IMR-90 (cell line): ENCODE data around the gene ZNF280B. TPM values are rescaled to one million over a fixed set of nuclear protein-coding genes. Genes with fewer than 3 reads are reported as not detected.
A peak's percentile ranks its signal among the peaks of the same experiment; 100 is the strongest.

ENCODE experiments used
- ATAC-seq: fragments of 200-7000 bp; cut with Tn5 transposase; 2 replicates; pipeline ENCODE4 v1.9.1; 2020; ENCODE audit warnings: low read depth, mild to moderate bottlenecking, moderate library complexity
- BruUV-seq: library from RNA; stranded (reverse); fragments of 400-500 nt; replicated peaks from 2 replicates; lab custom pipeline; 2021; lab: Mats Ljungman, UMichigan
- CTCF ChIA-PET: fragments of 300-600 bp; formaldehyde crosslinking; extraction: SDS; loops from one replicate; lab custom pipeline; 2021; ENCODE audit warnings: antibody characterized with exemption; lab: Yijun Ruan, JAX
- POLR2A ChIA-PET: fragments of 300-600 bp; sonication (Branson Sonifier 250); formaldehyde crosslinking; loops from one replicate; lab custom pipeline; 2022; ENCODE audit warnings: antibody characterized with exemption; ENCODE audit not compliant: unreplicated experiment; lab: Charles Lee
- DNase-seq: peaks from one replicate; pipeline ENCODE4 v3.0.0; 2013
- H2AFZ ChIP-seq: replicated peaks from 2 replicates; pipeline ENCODE3; 2013; ENCODE audit warnings: low read length, mild to moderate bottlenecking; ENCODE audit not compliant: poor library complexity
- H2AK5ac ChIP-seq: 2 replicates; pipeline ENCODE4 v1.6.1; 2013; ENCODE audit warnings: low read depth, low read length, inconsistent platforms
- H2AK9ac ChIP-seq: replicated peaks from 2 replicates; pipeline ENCODE3; 2013; ENCODE audit warnings: mild to moderate bottlenecking, low read depth, low read length, moderate library complexity; ENCODE audit not compliant: poor library complexity
- H2BK120ac ChIP-seq: 2 replicates; pipeline ENCODE4 v1.6.1; 2013; ENCODE audit warnings: low read depth, low read length, inconsistent platforms
- H2BK15ac ChIP-seq: 3 replicates; pipeline ENCODE4 v1.6.1; 2013; ENCODE audit warnings: low read depth, low read length, inconsistent platforms
- H2BK20ac ChIP-seq: 2 replicates; pipeline ENCODE4 v1.6.1; 2013; ENCODE audit warnings: low read depth, mild to moderate bottlenecking, inconsistent platforms, low read length, moderate library complexity
- H2BK5ac ChIP-seq: 2 replicates; pipeline ENCODE4 v1.6.1; 2013; ENCODE audit warnings: mild to moderate bottlenecking, low read depth, low read length, inconsistent platforms; ENCODE audit not compliant: poor library complexity, severe bottlenecking
- H3K14ac ChIP-seq: replicated peaks from 2 replicates; pipeline ENCODE4 v1.6.1; 2013; ENCODE audit warnings: low read depth, low read length, inconsistent platforms
- H3K18ac ChIP-seq: 2 replicates; pipeline ENCODE4 v1.6.1; 2013; ENCODE audit warnings: low read depth, low read length, control low read depth
- H3K23ac ChIP-seq: 2 replicates; pipeline ENCODE4 v1.6.1; 2013; ENCODE audit warnings: low read depth, low read length, inconsistent platforms
- H3K27ac ChIP-seq: 2 replicates; pipeline ENCODE4 v1.5.1; 2013; ENCODE audit warnings: mild to moderate bottlenecking, control low read depth, low read length; ENCODE audit not compliant: insufficient read depth
- H3K27me3 ChIP-seq: 2 replicates; pipeline ENCODE4 v1.6.1; 2013; ENCODE audit warnings: low read length; ENCODE audit not compliant: control insufficient read depth, insufficient read depth
- H3K36me3 ChIP-seq: 2 replicates; pipeline ENCODE4 v1.6.1; 2013; ENCODE audit warnings: low read length, mixed read lengths; ENCODE audit not compliant: control insufficient read depth, insufficient read depth
- H3K4ac ChIP-seq: 2 replicates; pipeline ENCODE4 v1.6.1; 2013; ENCODE audit warnings: low read depth, low read length, inconsistent platforms
- H3K4me1 ChIP-seq: 2 replicates; pipeline ENCODE4 v1.6.1; 2013; ENCODE audit warnings: low read length, mixed read lengths; ENCODE audit not compliant: control insufficient read depth, insufficient read depth
- H3K4me2 ChIP-seq: 2 replicates; pipeline ENCODE4 v1.6.1; 2013; ENCODE audit warnings: low read depth, mild to moderate bottlenecking, control low read depth, low read length, moderate library complexity
- H3K4me3 ChIP-seq: 2 replicates; pipeline ENCODE4 v1.5.1; 2013; ENCODE audit warnings: low read depth, mild to moderate bottlenecking, control low read depth, low read length, moderate library complexity; ENCODE audit not compliant: insufficient read depth
- H3K56ac ChIP-seq: 2 replicates; pipeline ENCODE4 v1.6.1; 2013; ENCODE audit warnings: low read length, inconsistent platforms; ENCODE audit not compliant: insufficient read depth; ENCODE audit errors: extremely low read depth
- H3K79me1 ChIP-seq, 2 experiments: 2 replicates each; pipeline ENCODE4 v1.6.1; 2013; ENCODE audit warnings: low read length in 2 of 2, inconsistent platforms in 1 of 2, low read depth in 1 of 2
- H3K9ac ChIP-seq: 2 replicates; pipeline ENCODE4 v1.6.1; 2013; ENCODE audit warnings: low read depth, low read length, control low read depth
- H3K9me1 ChIP-seq: 2 replicates; pipeline ENCODE4 v1.6.1; 2013; ENCODE audit warnings: low read length, inconsistent platforms; ENCODE audit not compliant: insufficient read depth
- H3K9me3 ChIP-seq: 2 replicates; pipeline ENCODE4 v1.6.1; 2013; ENCODE audit warnings: low read length; ENCODE audit not compliant: control insufficient read depth, insufficient read depth
- H4K20me1 ChIP-seq: 2 replicates; pipeline ENCODE4 v1.6.1; 2013; ENCODE audit warnings: low read length, inconsistent platforms; ENCODE audit not compliant: insufficient read depth
- H4K5ac ChIP-seq: 2 replicates; pipeline ENCODE4 v1.6.1; 2013; ENCODE audit warnings: mild to moderate bottlenecking, low read depth, low read length, control low read depth
- H4K8ac ChIP-seq, 2 experiments: 2 replicates each; pipeline ENCODE4 v1.6.1; 2013; ENCODE audit warnings: low read depth in 2 of 2, low read length in 2 of 2, control low read depth in 1 of 2, inconsistent platforms in 1 of 2
- H4K91ac ChIP-seq: 2 replicates; pipeline ENCODE4 v1.6.1; 2013; ENCODE audit warnings: low read depth, low read length, inconsistent platforms; ENCODE audit not compliant: insufficient read depth
- BHLHE40 ChIP-seq: fragments of 150-350 bp; IDR thresholded peaks from 2 replicates; pipeline ENCODE4 v1.6.1; 2016; ENCODE audit warnings: mild to moderate bottlenecking, low read depth, low read length
- CEBPB ChIP-seq: IDR thresholded peaks from 2 replicates; pipeline ENCODE4 v1.6.1; 2012; ENCODE audit warnings: low read depth, low read length, improper control_type of control experiment
- CHD1 ChIP-seq: IDR thresholded peaks from 2 replicates; pipeline ENCODE4 v1.6.1; 2012; ENCODE audit warnings: low read depth, low read length, improper control_type of control experiment
- CTCF ChIP-seq: conservative IDR thresholded peaks from 2 replicates; pipeline ENCODE4 v1.5.1; 2012; ENCODE audit warnings: mild to moderate bottlenecking, low read depth, low read length, improper control_type of control experiment
- ELK1 ChIP-seq: fragments of 150-350 bp; IDR thresholded peaks from 2 replicates; pipeline ENCODE4 v1.6.1; 2016; ENCODE audit warnings: low read depth, mild to moderate bottlenecking, low read length, moderate library complexity, borderline replicate concordance
- FOS ChIP-seq: fragments of 150-350 bp; IDR thresholded peaks from 2 replicates; pipeline ENCODE4 v1.6.1; 2016; ENCODE audit warnings: low read depth, low read length
- MAFK ChIP-seq: IDR thresholded peaks from 2 replicates; pipeline ENCODE4 v1.6.1; 2012; ENCODE audit warnings: low read depth, low read length, improper control_type of control experiment
- MAZ ChIP-seq: IDR thresholded peaks from 2 replicates; pipeline ENCODE4 v1.6.1; 2012; ENCODE audit warnings: low read depth, mild to moderate bottlenecking, low read length, improper control_type of control experiment, moderate library complexity, borderline replicate concordance
- MXI1 ChIP-seq: IDR thresholded peaks from 2 replicates; pipeline ENCODE4 v1.6.1; 2012; ENCODE audit warnings: low read depth, mild to moderate bottlenecking, low read length, moderate library complexity, borderline replicate concordance
- NFE2L2 ChIP-seq: fragments of 150-350 bp; IDR thresholded peaks from 2 replicates; pipeline ENCODE4 v1.6.1; 2016; ENCODE audit warnings: low read depth, mild to moderate bottlenecking, low read length
- POLR2A ChIP-seq: IDR thresholded peaks from 2 replicates; pipeline ENCODE4 v1.6.1; 2012; ENCODE audit warnings: mild to moderate bottlenecking, low read depth, low read length
- RAD21 ChIP-seq: IDR thresholded peaks from 2 replicates; pipeline ENCODE4 v1.6.1; 2012; ENCODE audit warnings: low read length, improper control_type of control experiment
- RCOR1 ChIP-seq: IDR thresholded peaks from 2 replicates; pipeline ENCODE4 v1.6.1; 2012; ENCODE audit warnings: mild to moderate bottlenecking, low read length, improper control_type of control experiment; ENCODE audit not compliant: insufficient replicate concordance
- RFX5 ChIP-seq: IDR thresholded peaks from 2 replicates; pipeline ENCODE4 v1.8.0; 2012; ENCODE audit warnings: low read depth, mild to moderate bottlenecking, low read length, moderate library complexity
- SMC3 ChIP-seq: fragments of 150-350 bp; IDR thresholded peaks from 2 replicates; pipeline ENCODE4 v1.6.1; 2016; ENCODE audit warnings: low read depth, mild to moderate bottlenecking, antibody characterized with exemption, low read length, moderate library complexity
- USF2 ChIP-seq: fragments of 150-350 bp; IDR thresholded peaks from 2 replicates; pipeline ENCODE4 v1.6.1; 2017; ENCODE audit warnings: mild to moderate bottlenecking, antibody characterized with exemption, low read length, low read depth
- WGBS, 2 experiments: methylation state at CpG; one replicate each; pipeline versions ENCODE4 v1.1.5 to v1.1.7; 2013; ENCODE audit warnings: missing lambda C conversion rate in 2 of 2; ENCODE audit not compliant: insufficient read length in 1 of 2; ENCODE audit errors: extremely low coverage in 2 of 2; 5-methylcytosine and 5-hydroxymethylcytosine counted together
- dilution Hi-C: fragments of 300-500 bp; cut with HindIII; formaldehyde crosslinking; loops from one replicate; pipeline ENCODE4 v1.14.3; 2018; ENCODE audit warnings: low sequenced_read_pairs; ENCODE audit not compliant: unreplicated experiment
- in situ Hi-C: fragments of 300-500 bp; cut with MboI; formaldehyde crosslinking; loops from 3 replicates; pipeline ENCODE4 v1.14.3; 2019; ENCODE audit warnings: low sequenced_read_pairs, inconsistent platforms, mixed read lengths
- intact Hi-C: fragments of 100-400 bp; cut with micrococcal nuclease; formaldehyde crosslinking; loops from 2 replicates; pipeline ENCODE4 v1.10.0; 2022
- polyA plus RNA-seq, 3 experiments: library from polyadenylated mRNA; depleted of rRNA; stranded (reverse); fragments of >200 nt; gene quantifications; 2 replicates each; pipeline ENCODE4 v1.2.3, GENCODE V29; 2012; ENCODE audit warnings: low replicate concordance in 1 of 3
- total RNA-seq: library from RNA; depleted of rRNA; stranded (reverse); fragments of >200 nt; gene quantifications from 2 replicates; pipeline ENCODE4 v1.2.3, GENCODE V29; 2012

Gene ZNF280B
- total and polyA plus RNA-seq, 2 of the 4 experiments (the other 2 are of a cell fraction): 0.65 to 1.4 TPM

- Histone ChIP-seq H3K27ac (no peak overlapping the region), H3K4ac (no peak overlapping the region), H4K91ac (no peak overlapping the region), H3K56ac (no peak overlapping the region), H3K9me3 (no peaks in the 10 kb centered on the region), H3K79me1 (no peaks in the 10 kb centered on the region), H2AK9ac (no peak overlapping the region), H4K8ac (no peak overlapping the region), H3K23ac (no peak overlapping the region), H3K18ac (no peak overlapping the region), H2BK20ac (no peak overlapping the region), H3K4me3 (no peak overlapping the region), H2AK5ac (no peak overlapping the region), H2AFZ (peak overlapping the region; percentile 38), H4K5ac (no peak overlapping the region), H3K36me3 (no peaks in the 10 kb centered on the region), H3K9me1 (no peaks in the 10 kb centered on the region), H3K27me3 (peaks cover 17% of the 10 kb centered on the region), H2BK5ac (no peak overlapping the region), H3K9ac (no peak overlapping the region), H3K14ac (no peak overlapping the region), H3K4me1 (no peaks in the 10 kb centered on the region), H4K20me1 (no peaks in the 10 kb centered on the region), H2BK15ac (no peak overlapping the region), H2BK120ac (no peak overlapping the region), H3K4me2 (no peak overlapping the region)
- ChIA-PET POLR2A (no interaction called here), CTCF (no interaction called here)
- ATAC-seq (no peak), DNase-seq (no peak)
- 71% methylated on average over 4 of the region's 8 CpGs; no CpG with 5 or more reads in 1 of the 2 experiments for WGBS, 2 experiments
- intact Hi-C loops (no loop called here), dilution Hi-C loops (no loop called here), in situ Hi-C loops (no loop called here)
- TF ChIP-seq NFE2L2: no peak
- no peak for TF ChIP-seq MAFK
- no peak for TF ChIP-seq SMC3
- no peak for TF ChIP-seq MAZ
- TF ChIP-seq RFX5: no peak
- TF ChIP-seq POLR2A: no peak
- TF ChIP-seq RAD21: no peak
- no peak for TF ChIP-seq CEBPB
- TF ChIP-seq MXI1: no peak
- TF ChIP-seq USF2: no peak
- no peak for TF ChIP-seq FOS
- no peak for TF ChIP-seq ELK1
- TF ChIP-seq CHD1: no peak
- TF ChIP-seq BHLHE40: no peak
- TF ChIP-seq CTCF: no peak
- no peak for TF ChIP-seq RCOR1
- no TSS peak for BruUV-seq
Measured at GRCh38 chr22:22550789-22551434, 42.4 kb upstream of the ZNF280B start.
